ENCODE results near the gene PRTN3.
"Not testable (repeated sequence)": the region's sequence is repeated elsewhere in the genome, so short reads cannot be mapped to it uniquely, and the experiment has no call there.

Gene PRTN3

DNA sequence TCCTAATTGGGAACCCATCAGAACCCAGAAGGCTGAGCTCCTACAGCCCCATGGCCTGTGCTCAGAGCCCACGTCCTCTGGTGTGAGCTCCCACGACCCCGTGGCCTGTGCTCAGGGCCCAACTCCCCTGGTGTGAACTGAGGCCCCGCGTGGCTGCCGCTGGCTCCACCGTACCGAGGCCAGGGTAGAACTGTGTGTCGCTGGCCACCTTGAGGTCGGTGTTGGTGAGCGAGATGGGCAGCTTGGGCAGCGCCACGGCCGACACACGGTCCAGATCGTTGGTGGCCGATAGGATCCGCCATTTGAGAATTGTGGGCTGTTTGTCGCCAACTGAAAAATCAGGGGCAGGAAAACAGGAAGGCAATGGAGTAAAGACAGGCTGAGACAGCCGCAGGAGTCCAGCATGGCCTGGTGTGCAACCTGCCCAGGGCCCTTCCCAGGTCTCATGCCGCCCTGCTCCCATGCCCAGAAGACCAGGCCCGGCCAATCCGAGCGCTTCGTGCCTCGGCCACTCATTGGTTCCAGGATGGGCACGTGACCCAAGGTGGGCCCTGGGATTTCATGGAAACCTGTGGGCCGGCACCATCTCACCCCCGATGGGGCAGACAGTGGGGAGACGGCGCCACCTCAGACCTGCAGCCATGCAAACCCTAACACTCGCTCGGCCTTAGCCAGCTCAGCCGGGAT, 40.7 kb downstream of the PRTN3 start:
- DNase-seq (ENCODE audit: low read depth): no peak

DNA sequence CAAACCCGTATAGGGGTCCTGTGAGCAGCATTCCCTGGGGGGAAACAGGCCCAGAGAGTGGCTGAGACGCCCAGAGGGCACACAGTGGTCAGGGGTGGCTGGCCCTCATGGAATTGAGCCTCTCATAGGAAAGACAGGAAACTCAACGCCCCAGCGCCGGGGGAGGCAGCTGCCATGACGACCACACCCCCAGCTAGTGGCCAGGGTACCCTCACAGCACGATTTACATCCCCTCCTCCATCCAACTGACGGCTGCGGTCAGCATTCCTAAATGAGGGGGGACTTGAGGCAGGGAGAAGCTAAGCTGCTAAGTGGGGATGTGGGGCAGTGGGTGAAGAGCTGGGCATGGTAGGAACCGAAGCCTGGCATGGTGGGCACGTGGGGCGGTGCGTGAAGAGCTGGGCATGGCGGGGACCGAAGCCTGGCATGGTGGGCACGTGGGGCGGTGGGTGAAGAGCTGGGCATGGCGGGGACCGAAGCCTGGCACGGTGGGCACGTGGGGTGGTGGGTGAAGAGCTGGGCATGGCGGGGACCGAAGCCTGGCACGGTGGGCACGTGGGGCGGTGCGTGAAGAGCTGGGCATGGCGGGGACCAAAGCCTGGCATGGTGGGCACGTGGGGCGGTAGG, 42.2 kb downstream of the PRTN3 start:
- DNase-seq (ENCODE audit: low read depth): no peak

DNA sequence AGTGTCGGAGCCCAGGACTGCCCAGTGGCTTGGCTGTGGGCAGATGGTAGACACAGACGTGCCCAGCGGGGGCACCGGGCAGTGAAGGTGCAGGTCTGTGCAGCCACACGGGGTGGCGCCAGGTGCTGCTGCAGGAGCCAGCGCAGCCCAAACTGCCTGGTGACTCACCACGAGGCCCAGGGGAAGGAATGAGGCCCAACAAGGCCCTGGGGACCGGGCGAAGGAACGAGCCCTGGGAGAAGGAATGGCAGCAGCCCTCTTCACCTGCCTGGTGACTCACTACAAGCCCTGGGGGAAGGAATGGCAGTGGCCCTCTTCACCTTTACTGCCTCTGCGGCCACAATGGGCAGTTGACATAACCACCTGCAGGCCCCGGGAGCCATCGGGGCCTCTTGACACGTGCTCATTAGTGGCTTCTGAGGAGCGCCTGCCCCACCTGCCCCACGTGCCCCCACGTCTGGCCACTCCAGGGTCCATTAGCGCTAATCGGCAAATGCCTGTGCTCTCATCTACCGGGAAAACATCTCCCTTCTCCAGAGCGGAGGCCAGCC, 42.9 kb downstream of the PRTN3 start:
- no peak for DNase-seq (ENCODE audit: low read depth)

DNA sequence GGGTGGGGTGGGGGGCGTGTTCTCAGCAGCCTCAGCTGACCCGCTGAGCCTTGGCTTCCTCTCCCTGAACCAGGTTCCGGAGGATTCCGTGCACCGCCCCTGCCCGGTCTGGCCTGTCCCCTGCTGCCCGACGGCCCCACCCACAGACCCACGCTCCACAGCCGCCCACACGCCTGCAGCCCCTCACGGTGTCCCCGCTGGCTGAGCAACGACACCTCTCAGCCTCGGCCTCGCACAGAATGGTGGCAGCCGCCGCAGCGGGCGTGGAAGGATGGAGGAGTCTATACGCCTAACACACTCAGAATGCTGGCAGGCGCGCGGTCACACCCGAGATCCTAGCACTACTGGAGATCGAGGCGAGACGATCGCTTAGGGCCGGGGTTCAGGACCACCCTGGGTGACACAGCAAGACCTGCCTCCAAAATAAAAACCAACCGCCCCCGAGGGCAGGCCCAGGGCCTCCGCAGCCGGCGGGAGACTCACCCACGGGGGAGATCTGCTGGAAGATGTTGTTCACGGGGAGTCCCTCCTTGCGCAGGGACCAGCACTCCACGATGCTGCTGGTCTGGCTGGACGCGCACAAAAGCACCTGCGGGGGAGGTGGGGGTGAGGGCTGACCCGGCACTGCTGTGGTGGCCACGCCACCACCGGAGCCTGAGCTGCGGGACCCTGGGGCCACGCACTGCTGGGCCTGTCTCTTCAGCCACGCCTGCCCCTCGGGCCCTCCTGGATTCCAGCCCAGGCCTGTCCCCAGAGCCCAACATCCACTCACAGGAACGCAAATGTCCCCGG, 43.8 kb downstream of the PRTN3 start:
- no peak for DNase-seq (ENCODE audit: low read depth)

DNA sequence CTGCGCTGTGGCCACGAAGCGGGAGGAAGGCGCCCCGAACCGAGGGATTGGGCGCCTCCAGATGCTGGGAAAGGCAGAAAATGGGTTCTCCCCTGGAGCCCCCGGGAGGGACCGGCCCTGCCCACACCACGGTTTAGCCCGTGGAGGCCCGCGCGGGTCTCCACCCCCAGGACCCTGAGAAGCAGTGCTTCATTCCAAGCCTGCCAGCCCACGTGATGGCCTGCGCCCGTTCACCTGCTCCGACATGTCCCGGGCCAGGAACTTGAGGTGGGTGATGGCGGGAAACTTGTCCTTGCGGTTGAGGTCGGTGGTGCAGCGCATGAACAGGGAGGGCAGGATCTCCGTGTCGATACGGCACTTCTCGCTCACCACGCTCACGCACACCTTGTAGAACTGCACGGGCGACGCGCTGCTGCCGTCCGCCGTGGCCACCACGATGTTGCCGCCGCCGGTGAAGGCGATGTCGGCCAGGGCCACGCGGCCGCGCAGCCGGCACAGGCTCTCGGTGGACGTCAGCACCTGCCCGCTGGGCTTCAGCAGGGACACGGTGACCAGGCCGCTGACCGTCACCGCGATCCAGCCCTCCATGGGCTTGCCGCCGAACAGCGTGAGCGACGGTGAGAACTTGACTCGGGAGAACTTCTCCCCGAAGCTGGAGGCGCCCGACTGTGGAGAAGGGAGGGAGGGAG, 44.9 kb downstream of the PRTN3 start:
- DNase-seq (ENCODE audit: low read depth): no peak

DNA sequence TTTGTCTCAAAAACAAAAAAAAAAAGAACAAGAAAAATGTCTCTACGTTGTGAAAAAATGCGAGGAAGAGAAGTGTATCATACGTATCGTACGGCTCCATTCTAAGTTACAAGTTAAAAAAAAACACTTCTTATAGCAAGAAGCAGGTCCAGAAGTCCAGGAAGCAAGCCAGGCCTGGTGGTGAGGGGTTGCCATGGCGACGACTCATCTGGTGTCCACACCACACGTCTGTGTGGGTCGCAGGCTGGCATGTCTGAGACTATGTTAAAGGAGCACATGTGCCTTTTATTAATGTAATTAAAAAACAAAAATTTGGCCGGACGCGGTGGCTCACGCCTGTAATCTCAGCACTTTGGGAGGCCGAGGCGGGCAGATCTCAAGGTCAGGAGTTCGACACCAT, 46.3 kb downstream of the PRTN3 start:
- no peak for DNase-seq (ENCODE audit: low read depth)

DNA sequence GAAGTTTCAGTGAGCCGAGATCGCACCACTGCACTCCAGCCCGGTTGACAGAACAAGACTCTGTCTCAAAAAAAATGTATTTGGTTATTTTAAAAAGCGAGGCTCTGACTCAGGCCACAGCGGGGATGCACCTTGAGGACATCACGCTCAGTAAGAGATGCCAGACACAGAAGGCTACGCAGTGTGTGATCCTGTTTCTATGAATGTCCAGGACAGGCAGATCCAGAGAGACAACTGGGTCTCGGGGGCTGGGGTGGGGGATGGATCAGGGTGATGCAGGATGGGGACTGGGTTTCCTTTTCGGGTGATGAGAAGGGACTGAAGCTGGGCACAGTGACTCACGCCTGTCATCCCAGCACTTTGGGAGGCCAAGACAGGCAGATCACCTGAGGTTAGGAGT, 46.8 kb downstream of the PRTN3 start:
- DNase-seq (ENCODE audit: low read depth): no peak

DNA sequence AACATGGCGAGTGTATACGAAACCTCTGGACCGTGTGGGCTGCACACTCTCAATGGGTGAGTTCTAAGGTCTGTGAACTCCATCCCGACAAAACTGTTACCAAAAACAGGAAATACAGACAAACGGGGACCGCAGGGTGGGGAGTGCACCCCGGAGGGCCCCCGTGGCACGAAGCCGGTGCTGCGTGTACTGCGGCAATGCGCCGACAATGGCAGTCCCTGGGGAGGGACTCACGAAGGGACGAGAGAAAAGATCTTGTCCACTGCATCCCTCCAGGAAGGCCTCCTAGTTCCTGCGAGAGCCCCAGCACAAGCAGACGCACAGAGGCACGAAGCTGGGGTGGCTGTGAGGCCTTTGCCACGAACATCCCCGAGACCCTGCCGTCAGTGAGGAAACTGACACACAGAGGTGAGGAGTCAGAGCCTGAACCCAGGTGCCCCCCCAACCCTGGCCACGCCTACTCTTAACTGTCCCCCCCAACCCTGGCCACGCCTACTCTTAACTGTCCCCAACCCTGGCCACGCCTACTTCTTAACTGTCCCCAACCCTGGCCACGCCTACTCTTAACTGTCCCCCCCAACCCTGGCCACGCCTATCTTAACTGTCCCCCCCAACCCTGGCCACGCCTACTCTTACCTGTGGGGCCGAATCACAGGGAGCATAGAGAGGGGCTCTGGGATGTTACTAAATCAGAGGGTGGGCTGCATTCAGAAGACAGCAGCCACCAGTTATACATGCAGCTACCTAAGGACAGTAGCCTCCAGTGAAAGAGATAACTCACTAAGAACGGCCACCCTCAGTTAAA, 48.0 kb downstream of the PRTN3 start:
- DNase-seq (ENCODE audit: low read depth): no peak

DNA sequence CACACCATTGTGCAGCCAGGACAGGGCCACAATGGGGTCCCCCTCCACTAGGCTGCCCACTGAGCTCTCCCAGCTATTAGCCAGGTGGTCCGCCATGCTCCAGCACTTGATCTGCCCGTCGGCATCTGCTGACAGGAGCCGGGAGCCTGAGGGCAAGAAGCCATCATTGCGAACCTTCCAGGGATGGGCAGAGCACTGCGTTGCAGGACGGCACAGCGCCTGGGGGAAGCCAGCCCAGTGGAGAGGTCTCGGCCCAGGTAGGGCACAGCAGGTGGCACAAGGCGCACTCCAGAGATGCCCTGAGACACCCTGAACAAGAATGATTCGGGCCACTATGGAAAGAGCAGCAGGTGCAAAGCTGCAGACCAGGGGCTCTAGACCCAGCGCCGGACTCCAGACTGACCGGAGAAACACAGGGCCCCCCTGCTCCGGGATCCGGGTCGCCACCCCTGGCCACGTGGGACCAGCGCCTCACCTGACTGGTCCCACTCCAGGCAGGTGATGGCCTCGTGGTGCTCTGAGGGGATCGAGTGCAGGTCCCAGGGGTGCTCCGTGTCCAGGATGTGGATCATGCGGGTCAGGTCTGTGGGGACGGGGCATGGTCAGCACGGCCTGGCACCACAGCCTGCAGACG, 49.0 kb downstream of the PRTN3 start:
- no peak for DNase-seq (ENCODE audit: low read depth)

DNA sequence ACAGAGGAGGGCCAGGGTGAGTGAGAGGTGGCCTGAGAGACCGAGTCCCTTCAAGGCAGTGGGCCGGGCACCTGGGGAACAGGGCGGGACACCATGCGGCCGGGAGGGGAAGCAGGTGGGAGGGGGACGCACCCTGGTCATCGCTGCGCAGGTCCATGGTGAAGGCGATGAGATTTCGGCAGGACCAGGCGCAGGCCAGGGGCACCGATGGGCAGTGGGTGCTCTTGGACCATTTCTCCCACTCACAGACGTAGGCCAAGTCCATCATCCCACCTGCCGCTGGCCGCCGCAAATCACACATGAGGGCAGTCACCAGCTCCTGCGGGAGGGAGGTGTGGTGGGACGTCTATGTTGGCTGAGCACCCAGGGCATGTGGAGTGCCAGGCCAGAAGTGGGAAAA, 50.0 kb downstream of the PRTN3 start:
- DNase-seq (ENCODE audit: low read depth): no peak

DNA sequence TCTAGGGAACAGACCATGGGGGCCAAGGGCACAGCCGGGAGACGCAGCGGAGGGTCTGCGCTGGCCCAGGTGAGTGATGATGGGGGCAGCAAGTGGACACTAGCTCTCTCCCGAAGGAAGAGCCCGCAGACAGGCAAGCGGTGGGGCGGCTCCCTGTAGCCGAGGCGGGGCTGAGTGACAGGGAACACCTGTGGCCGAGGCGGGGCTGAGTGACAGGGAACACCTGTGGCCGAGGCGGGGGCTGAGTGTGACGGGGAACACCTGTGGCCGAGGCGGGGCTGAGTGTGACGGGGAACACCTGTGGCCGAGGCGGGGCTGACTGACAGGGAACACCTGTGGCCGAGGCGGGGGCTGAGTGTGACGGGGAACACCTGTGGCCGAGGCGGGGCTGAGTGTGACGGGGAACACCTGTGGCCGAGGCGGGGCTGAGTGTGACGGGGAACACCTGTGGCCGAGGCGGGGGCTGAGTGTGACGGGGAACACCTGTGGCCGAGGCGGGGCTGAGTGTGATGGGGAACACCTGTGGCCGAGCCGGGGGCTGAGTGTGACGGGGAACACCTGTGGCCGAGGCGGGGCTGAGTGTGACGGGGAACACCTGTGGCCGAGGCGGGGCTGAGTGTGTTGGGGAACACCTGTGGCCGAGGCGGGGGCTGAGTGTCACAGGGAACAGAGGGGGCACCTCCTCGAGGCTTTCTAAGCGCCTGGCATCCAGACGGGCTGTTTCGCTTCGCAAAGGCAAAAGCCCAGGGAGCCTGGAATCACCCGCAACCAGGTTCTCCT, 50.8 kb downstream of the PRTN3 start:
- DNase-seq (ENCODE audit: low read depth): not testable (repeated sequence)

DNA sequence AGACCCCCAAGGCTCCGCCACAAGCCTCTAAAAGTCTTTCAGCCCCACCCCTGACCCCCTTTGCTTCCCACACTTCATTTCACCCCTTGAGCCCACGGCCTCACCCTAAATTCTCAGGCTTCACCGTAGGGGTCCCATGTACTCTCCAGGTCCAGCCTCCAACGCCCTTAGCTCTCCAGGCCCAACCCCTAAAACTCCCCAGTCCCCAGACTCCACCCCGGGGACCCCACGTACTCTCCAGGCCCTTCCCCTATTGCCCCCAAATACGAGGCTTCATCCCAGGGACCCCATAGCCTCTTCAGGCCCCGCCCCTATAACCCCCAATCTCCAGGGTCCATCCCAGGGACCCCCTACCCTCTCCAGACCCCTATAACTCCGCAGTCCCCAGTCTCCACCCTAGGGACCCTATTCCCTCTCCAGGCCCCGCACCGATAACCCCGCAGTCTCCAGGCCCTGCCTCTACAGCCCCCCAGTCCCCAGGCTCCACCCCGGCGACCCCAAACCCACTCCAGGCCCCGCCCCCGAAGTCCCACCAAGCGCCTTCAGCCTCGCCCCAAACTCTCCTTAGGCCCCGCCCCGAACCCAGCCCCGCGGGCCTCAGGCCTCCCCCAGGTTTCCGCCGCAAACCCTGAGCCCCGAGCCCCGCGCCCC, 51.6 kb downstream of the PRTN3 start:
- no peak for DNase-seq (ENCODE audit: low read depth)

DNA sequence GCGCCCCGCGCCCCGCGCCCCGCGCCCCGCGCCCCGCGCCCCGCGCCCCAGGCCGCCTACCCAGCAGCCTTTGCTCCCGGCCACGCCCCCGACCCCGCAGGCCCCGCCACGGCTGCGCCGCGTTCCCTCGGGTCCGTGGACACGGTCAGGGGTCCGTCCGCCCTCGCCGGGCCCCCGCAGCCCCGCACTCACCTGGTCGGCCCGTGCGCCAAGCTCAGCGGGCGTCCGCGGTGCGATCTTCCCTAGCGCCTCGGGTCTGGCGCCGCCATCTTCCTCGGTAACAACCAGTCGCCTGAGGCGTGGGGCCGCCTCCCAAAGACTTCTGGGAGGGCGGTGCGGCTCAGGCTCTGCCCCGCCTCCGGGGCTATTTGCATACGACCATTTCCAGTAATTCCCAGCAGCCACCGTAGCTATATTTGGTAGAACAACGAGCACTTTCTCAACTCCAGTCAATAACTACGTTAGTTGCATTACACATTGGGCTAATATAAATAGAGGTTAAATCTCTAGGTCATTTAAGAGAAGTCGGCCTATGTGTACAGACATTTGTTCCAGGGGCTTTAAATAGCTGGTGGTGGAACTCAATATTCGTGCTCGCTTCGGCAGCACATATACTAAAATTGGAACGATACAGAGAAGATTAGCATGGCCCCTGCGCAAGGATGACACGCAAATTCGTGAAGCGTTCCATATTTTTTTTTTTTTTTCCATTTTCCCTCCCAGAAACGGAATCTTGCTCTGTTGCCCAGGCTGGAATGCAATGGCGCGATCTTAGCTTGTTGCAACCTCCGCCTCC, 52.3 kb downstream of the PRTN3 start, which contains the start of the genes MED16 and RNU6-9:
TSS of gene MED16 (minus strand) at position 294 of the 796 bp plus-strand sequence. CDS start 2,056 bp downstream, outside the sequence.
TSS of gene RNU6-9 (plus strand) at position 591 of the 796 bp plus-strand sequence.
- peak; percentile 44 for DNase-seq (ENCODE audit: low read depth)

DNA sequence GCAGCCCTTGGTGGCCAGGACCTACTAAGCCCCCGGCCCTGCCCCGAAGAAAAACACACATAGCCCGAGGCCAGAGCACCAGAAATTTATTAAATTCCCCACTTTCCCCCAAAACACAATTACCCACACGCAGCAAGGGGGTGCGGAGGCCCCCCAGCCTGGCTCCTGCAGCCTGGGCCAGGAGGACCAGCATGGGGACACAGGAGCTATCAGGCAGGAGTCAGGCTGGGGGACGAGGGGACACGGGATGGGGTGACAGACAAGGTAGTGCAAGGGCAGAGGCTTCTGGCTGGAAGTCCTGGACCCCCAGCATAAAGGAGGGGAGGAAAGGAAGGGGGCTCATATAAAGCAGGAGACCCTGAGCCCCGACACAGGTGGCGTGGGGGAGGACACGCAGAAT, 55.6 kb downstream of the PRTN3 start:
- no peak for DNase-seq (ENCODE audit: low read depth)

DNA sequence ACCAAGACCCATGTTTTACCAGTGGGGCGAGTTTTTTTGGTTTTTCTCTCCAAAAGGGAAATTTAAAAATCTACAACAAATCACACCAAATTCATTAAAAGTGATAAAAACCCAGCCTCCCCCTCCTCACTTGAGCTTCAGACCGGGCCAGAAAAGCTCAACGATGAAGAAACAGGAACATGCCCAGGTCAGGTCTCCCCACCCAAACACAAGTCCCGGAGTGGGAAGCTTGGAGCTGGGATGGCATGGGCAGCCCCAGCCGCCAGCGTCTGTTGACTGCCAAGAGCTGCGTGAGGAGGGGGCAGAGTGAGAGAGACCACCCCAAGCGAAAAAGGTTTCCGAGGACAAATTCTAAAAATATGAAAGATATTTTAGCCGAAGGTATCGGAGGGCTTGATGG, 56.2 kb downstream of the PRTN3 start:
- no peak for DNase-seq (ENCODE audit: low read depth)

DNA sequence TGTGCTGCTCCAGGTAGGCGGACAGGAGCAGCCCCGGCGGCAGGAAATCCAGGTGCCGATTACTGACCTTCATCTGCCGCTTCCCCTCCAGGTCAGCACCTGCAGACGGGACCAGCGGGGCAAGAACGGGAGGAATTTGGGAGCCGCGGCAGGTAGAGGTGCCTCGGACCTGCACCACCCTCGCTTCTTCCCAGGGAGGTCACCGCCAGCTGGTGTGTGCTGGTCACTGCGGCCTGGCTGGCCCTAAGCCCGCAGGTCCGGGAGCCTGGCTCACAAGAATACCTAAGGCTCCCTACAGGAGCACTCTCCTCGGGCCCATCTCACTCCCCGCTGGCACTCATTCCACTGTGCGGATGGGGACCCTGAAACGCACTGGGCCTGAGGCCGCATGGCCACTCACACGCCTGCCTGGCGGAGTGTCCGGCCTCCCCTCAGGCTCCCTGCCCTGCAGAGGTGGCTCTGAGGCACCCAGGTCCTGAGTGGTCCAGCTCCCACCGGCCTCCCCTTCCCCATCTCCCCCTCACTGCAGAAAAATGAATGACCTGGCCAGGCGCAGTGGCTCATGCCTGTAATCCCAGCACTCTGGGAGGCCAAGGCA, 56.7 kb downstream of the PRTN3 start:
- DNase-seq (ENCODE audit: low read depth): no peak
